Psoas muscle (tissue), 8 donors: ENCODE measurements around the gene PTPRF. TPM values are rescaled to one million over a fixed set of nuclear protein-coding genes. Genes with fewer than 3 reads are reported as not detected.

Experiments used
- ATAC-seq, 4 donors: fragments of 200-7000 bp; cut with Tn5 transposase; one replicate each; pipeline ENCODE4 v1.9.1; 2020; ENCODE audit warnings: moderate library complexity in 3 of 4, mild to moderate bottlenecking in 2 of 4
- DNase-seq, 2 donors: peaks; one replicate each; pipeline ENCODE4 v3.0.0-alpha.2; 2020
- H3K27ac ChIP-seq: fragments of 200-600 bp; one replicate; pipeline ENCODE4 v1.8.0; 2022
- H3K27me3 ChIP-seq, 3 donors: fragments of 200-600 bp in 1 of 3; one replicate each; pipeline versions ENCODE4 v1.6.1 to v1.8.0; 2013 to 2022; ENCODE audit warnings: low read length in 2 of 3, mild to moderate bottlenecking in 2 of 3, moderate library complexity in 1 of 3; ENCODE audit not compliant: insufficient read depth in 3 of 3
- H3K36me3 ChIP-seq, 2 donors: fragments of 200-600 bp in 1 of 2; one replicate each; pipeline versions ENCODE4 v1.6.1 to v1.8.0; 2013 to 2022; ENCODE audit warnings: low read depth in 1 of 2, mild to moderate bottlenecking in 1 of 2, moderate library complexity in 1 of 2; ENCODE audit not compliant: insufficient read depth in 1 of 2
- H3K4me1 ChIP-seq: fragments of 200-600 bp; one replicate; pipeline ENCODE4 v1.8.0; 2022
- H3K4me3 ChIP-seq: fragments of 200-600 bp; one replicate; pipeline ENCODE4 v1.8.0; 2022; ENCODE audit warnings: mild to moderate bottlenecking
- H3K9me3 ChIP-seq: fragments of 200-600 bp; one replicate; pipeline ENCODE4 v1.8.0; 2022
- WGBS, 3 donors: extraction: QIAGEN DNeasy Blood & Tissue Kit; methylation state at CpG; one replicate each; pipeline versions ENCODE4 v1.1.6 to v1.1.7; 2013; 5-methylcytosine and 5-hydroxymethylcytosine counted together
- intact Hi-C, 2 donors: fragments of 100-400 bp; cut with DNase I; formaldehyde crosslinking; loops; one replicate each; pipeline versions ENCODE4 v1.11.0 to v1.14.2; 2022
- polyA plus RNA-seq, 3 donors: library from polyadenylated mRNA; stranded (reverse); fragments of 200-250 nt; gene quantifications; one replicate each; pipeline ENCODE4 v1.2.3, GENCODE V29; 2013
- total RNA-seq, 4 donors: library from RNA; stranded (reverse); fragmentation: NEBNext Ultra II Directional in 2 of 4; extraction: Animal tissue kit (Norgen Biotek cat#: 25700) in 2 of 4; gene quantifications; one replicate each; pipeline versions ENCODE4 v1.2.1 to v1.2.4, GENCODE V29; 2021 to 2023
- TF ChIP-seq, protein P1 (sequence below): fragments of 200-600 bp; IDR thresholded peaks from one replicate; pipeline ENCODE4 v1.8.0; 2022; ENCODE audit warnings: antibody characterized with exemption
- donor health status: healthy with polysubstance abuse.
- donor health status: DM: no; HTN: no; CAD: no; lungs with moderate emphysema.
- donor health status: Bipolar disorder and iron deficiency.
- donor health status: healthy.
- donor health status: DM: yes; HTN: yes; CAD: no.
- donor health status: DM: no; HTN: no; CAD: no.
- donor health status: DM: no; HTN: no; CAD: no.
- donor health status: DM: yes; HTN: yes; CAD: no.

Gene PTPRF
- total and polyA plus RNA-seq, 7 donors = 0.65 to 8.9 (median 1.9) TPM

DNA sequence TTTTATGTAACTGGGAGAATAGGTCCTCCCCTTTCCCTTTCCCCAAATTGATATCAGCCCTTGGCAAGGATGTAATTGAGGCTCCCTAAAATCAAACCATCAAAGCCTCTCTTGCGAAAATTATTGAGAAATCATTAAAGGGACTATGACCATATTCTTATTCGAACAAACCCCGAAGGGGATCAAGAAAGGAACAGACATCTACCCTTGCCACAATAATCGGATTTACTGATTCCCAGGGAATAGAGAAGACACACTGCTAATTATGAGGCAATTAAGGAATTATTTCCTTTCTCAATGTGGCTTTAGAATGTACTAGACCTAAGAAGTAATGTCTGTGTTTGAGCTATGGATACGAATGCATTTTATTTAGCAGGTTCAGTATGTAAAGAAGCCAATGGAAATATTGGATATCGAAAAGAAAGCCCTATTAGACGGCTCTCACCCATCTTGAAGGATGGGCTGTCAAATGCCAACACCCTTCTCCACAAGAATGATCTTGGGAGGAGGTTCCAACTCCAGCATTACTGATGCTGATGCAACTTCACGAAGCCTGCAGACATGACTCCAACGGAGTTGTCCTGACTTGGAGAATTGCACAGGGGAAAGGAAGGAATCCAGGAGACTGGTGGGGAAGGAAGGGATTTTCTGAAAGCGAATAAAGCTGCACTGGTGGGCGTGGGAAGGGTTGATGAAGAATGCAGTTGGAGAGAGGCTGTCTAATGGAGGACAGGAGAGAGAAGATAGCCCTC is 11.6 kb upstream of the PTPRF start:
- no peaks in the 10 kb centered on the region for H3K9me3 ChIP-seq
- H3K27me3 ChIP-seq = peaks cover 0 to 25% (median 0%) of the 10 kb centered on the region in 3 donors
- no peak overlapping the region for H3K4me3 ChIP-seq
- 82 to 83% (median 82%) methylated on average over 11 of the region's 11 CpGs for WGBS, 3 donors
- no peaks in the 10 kb centered on the region for H3K4me1 ChIP-seq
- DNase-seq (no peak), ATAC-seq (no peak)
- intact Hi-C loops = no loop called here
- no peaks in the 10 kb centered on the region for H3K36me3 ChIP-seq
- TF ChIP-seq, protein P1, sequence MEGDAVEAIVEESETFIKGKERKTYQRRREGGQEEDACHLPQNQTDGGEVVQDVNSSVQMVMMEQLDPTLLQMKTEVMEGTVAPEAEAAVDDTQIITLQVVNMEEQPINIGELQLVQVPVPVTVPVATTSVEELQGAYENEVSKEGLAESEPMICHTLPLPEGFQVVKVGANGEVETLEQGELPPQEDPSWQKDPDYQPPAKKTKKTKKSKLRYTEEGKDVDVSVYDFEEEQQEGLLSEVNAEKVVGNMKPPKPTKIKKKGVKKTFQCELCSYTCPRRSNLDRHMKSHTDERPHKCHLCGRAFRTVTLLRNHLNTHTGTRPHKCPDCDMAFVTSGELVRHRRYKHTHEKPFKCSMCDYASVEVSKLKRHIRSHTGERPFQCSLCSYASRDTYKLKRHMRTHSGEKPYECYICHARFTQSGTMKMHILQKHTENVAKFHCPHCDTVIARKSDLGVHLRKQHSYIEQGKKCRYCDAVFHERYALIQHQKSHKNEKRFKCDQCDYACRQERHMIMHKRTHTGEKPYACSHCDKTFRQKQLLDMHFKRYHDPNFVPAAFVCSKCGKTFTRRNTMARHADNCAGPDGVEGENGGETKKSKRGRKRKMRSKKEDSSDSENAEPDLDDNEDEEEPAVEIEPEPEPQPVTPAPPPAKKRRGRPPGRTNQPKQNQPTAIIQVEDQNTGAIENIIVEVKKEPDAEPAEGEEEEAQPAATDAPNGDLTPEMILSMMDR = no peak
- H3K27ac ChIP-seq = no peak overlapping the region

DNA sequence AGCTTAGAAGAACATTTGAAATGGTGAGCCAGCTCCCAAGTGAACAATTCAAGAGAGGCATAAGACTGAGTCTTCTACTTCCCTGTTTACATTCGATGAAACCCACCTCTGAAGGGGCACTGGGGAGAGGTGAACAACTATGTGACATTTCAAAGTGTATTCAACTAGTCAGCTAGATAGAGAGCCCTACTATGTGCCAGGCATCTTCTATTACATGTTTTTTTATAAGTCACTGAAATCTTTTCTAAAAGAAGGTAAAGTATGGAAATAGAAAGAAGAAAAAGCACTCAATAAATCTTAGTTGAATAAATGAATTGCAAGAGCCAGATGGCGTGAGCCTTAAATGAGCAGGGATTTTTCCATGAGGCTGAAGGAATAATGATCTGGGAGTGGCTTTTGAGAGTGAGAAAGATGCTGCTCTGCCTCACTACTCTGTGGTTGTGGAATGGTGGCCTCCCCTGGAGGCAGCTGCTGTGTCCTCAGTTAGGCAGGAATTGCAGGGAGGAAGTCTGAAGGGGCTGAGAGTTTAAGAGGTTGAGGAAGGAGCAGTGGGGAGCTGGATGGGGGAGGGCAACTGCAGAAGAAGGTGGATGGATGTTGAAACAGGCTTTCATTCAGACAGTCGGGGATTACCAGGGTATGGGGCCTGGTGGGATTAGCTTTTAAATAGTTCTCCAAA is 10.4 kb upstream of the PTPRF start:
- Histone ChIP-seq H3K27me3 (peaks cover 0 to 25% (median 0%) of the 10 kb centered on the region in 3 donors), H3K36me3 (no peaks in the 10 kb centered on the region), H3K4me1 (no peaks in the 10 kb centered on the region), H3K27ac (no peak overlapping the region), H3K9me3 (no peaks in the 10 kb centered on the region), H3K4me3 (no peak overlapping the region)
- DNase-seq = no peak
- no peak for ATAC-seq
- WGBS, 3 donors = 59 to 64% (median 62%) methylated on average over 3 of the region's 3 CpGs
- TF ChIP-seq, protein P1 = no peak
- intact Hi-C loops = no loop called here

DNA sequence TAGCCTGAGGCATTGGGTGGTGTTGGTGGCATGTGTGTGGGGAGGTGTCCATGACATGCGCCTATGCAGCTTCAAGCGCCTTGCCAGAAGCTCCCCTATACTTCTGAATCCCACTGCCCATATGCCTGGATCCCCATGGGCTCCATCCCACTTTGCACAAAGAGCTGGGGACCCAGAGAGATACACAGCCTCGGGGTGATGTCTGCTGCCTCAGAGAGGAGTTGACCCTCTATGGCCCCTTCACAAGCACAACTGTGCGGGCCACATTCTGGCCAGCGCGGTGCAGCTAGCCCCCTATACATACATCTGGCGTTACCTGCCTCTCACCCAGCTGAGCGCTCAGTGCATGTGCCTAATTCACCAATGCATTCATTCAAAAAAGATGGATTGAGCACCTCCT is 9.6 kb upstream of the PTPRF start:
- DNase-seq = no peak
- ATAC-seq = no peak
- WGBS, 3 donors = 90 to 93% (median 92%) methylated on average over 8 of the region's 8 CpGs
- intact Hi-C loops = no loop called here
- Histone ChIP-seq H3K4me1 (no peaks in the 10 kb centered on the region), H3K27ac (no peak overlapping the region), H3K4me3 (no peak overlapping the region), H3K27me3 (peaks cover 0 to 25% (median 0%) of the 10 kb centered on the region in 3 donors), H3K9me3 (no peaks in the 10 kb centered on the region), H3K36me3 (no peaks in the 10 kb centered on the region)
- TF ChIP-seq, protein P1 = no peak

DNA sequence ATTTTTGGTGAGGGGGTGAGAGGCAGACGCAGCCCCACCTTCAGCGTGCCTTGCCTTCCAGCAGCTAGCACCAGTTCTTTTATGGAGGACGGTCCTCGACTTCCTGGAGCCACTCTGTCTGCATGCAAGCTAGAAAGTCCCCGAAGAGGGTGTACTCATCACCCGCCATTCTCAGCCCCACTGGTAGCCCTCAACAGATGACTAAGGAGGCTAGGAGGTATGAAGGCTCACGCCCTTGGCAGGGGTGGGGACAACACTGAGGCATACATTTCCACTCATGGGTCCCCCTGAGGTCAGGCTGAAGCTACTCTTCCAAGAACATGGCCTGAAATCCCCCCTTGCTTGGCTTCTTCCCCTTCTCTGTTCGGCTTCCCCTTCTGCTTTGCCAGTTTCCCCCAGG is 8.9 kb upstream of the PTPRF start:
- intact Hi-C loops = no loop called here
- peaks cover 0 to 25% (median 0%) of the 10 kb centered on the region in 3 donors for H3K27me3 ChIP-seq

More for the DNA sequence above, 8.9 kb upstream of the PTPRF start:
- Histone ChIP-seq H3K27ac (no peak overlapping the region), H3K4me1 (no peaks in the 10 kb centered on the region), H3K36me3 (no peaks in the 10 kb centered on the region), H3K9me3 (no peaks in the 10 kb centered on the region), H3K4me3 (no peak overlapping the region)
- DNase-seq = no peak
- 80 to 86% (median 81%) methylated on average over 8 of the region's 8 CpGs for WGBS, 3 donors
- TF ChIP-seq, protein P1 = no peak
- no peak for ATAC-seq
